ENCODE measurements around the gene CD244.

DNA sequence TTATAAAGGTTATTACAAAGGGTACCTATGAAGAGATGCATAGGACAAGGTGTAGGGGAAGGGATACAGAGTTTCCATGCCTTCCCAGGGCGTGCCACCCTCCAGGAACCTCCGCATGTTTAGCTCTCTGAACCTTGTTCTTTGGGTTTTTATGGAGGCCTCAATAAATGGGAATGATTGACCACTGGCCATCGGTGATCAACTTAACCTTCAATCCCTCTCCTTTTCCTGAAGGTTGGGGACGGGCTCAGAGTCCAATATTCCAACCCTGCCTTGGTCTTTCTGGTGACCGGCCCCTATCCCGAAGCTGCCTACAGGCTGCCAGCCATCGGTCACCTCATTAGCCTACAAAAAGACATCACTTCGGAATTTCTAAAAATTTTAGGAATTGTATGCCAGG is 11.7 kb downstream of the CD244 start:
- TF ChIP-seq, protein P1, sequence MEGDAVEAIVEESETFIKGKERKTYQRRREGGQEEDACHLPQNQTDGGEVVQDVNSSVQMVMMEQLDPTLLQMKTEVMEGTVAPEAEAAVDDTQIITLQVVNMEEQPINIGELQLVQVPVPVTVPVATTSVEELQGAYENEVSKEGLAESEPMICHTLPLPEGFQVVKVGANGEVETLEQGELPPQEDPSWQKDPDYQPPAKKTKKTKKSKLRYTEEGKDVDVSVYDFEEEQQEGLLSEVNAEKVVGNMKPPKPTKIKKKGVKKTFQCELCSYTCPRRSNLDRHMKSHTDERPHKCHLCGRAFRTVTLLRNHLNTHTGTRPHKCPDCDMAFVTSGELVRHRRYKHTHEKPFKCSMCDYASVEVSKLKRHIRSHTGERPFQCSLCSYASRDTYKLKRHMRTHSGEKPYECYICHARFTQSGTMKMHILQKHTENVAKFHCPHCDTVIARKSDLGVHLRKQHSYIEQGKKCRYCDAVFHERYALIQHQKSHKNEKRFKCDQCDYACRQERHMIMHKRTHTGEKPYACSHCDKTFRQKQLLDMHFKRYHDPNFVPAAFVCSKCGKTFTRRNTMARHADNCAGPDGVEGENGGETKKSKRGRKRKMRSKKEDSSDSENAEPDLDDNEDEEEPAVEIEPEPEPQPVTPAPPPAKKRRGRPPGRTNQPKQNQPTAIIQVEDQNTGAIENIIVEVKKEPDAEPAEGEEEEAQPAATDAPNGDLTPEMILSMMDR (IDR thresholded peaks at IDR 0.05): no peak
- TF ChIP-seq POLR2A (IDR thresholded peaks at IDR 0.05): no peak
